Hypothalamus (tissue), 51 donors: ENCODE results near the gene PNCK.

Source experiments
- DNase-seq, 51 donors: peaks; one replicate each; lab custom pipeline; 2025; lab: John Stamatoyannopoulos, UW

Gene PNCK

GRCh38 chrX:153643431-153644351 is 29.9 kb downstream of the PNCK start:
- peak in 9 of 51 donors; percentile 13 to 56 (median 35) for DNase-seq

DNA sequence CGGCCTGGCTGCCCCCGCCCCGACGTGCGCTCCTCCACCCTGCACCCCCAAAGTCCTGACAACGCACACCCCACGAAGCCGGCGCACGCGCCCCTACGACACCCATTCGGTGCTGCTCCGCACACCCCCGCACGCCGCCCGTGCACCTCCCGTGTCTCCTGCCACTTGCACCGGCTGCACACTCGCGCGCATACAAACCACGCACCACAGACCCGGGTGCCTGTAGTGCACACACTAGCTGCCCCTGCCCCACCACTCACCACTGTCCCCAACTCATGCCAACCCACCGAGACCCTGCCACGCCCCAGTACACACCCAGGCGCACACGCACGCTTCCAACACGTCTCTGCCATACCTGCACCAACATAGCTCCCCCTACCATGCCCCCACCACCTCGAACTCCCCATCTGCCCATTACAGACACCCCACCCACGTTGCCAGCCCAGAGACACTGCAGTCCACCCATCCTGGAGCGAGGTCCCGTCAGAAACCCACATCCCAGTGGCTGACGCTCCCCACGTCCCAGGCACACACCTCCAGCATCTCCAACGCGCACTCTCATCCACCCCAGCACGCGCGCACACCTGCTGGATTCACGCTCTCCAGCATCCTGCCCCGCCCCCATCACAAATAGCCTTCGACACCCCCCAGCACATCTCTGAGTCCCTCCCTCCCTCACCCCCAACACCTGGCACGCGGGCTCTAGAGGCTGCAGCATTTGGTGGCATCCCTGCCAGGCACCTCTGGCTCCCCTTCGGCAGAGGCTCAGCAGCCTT is 30.8 kb downstream of the PNCK start:
- peak in 1 of 51 donors; percentile 7 for DNase-seq

DNA sequence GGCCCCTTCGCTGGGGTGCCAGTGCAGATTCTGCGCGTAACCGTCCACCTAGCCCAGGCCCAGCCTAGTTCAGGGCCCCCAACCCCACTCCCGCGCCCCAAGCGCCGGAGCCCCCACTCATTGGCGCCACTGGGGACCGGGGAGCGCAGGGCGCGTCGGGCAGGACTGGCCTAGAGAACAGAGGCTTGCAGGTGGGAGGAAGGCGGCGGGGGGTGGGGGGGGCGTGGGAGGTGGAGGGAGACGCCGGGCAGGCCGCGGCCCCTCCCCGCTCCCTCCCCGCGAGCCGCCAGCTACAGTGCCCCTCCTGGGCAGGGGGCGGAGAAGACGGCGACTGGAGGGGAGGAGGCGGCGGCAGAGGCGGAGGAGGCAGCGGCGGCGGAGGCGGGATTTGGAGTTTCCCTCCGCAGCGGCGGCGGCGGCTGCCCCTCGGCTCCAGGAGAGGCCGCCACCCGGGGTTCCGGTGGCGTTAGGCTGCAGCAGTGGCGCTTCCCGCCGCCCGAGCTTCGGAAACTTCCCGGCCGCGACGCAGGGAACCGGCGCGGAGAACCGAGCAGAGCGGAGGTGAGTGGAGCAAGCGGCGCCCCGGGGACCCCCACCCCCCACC is 31.5 kb downstream of the PNCK start:
- no peak for DNase-seq

- no peak for DNase-seq
Observed at GRCh38 chrX:153641627-153642026, 32.0 kb downstream of the PNCK start.

- no peak for DNase-seq
Observed at GRCh38 chrX:153640736-153641575, 32.7 kb downstream of the PNCK start.

GRCh38 chrX:153640045-153640686 is 33.4 kb downstream of the PNCK start:
- DNase-seq = no peak

GRCh38 chrX:153639177-153640044 is 34.2 kb downstream of the PNCK start:
- no peak for DNase-seq

DNA sequence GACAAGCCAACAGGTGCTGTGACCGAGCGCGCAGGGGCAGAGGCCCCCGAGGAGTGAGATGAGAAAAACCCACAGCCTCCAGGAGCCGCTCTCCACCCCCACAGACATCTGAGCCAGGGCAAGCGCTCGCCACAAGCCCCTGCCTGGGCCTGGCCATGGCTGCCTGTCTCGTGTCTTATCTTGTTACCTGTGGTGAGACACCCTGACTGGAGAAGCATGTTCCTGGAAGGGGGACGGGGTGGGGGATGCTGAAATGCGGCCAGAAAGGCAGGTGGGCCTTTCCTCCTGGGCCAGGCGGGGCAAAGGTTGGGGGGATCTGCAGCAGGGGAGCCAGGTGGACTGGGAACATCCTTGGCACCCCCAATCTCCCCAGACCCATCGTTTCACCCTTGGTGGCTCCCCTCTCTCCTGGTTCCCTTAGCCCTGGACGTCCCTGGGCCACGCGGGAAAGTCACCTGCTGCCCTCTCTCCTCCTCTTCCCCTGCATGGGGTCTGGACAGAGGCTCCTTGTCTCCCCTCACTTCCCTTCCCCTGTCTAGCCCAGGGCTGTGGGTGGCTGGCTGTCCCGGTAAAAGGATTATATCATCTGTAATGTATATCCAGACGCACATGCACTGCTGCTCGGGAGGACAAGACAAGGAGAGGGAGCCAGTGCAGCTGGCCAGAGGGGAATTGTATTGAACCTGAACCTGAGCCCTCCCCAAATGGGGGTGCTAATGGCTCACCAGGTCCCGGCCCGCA is 35.0 kb downstream of the PNCK start:
- no peak for DNase-seq

DNA sequence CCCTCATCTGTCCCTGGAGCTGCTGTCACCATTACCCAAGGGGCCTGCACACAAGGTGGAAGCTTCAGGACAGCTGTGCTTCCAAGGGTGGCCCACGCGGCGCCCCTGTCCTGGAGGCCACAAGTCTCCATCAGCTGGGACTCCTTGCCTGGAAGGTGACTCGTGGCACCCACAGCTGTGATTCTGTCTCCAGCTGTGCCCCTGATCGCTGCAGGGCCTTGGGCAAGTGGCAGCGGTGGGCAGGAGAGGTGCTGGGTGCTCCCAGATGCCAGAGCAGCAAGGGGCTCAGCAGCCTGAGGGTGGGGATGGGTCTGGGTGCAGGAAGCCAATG is 35.6 kb downstream of the PNCK start:
- no peak for DNase-seq

GRCh38 chrX:153637121-153638040 is 36.2 kb downstream of the PNCK start:
- no peak for DNase-seq

DNA sequence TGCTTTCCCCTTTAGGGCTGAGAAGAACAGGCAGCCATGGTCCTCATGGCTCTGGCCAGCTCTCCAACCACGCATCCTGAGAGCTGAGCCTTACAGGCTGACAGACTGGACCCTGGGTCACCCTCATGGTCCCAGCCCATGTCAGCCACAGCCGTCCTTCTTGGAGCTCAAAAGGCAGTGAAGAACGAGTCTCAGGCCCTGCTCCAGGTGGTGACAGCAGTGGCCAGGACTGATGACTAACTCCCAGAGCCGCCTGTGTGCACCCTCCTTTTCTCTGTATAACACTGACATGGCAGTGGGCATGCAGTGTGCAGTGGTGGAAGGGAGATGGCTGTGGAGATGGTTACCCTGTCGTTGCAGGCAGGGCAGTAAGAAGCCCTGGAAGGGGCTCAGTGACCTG is 36.9 kb downstream of the PNCK start:
- DNase-seq = no peak

- no peak for DNase-seq
Observed at GRCh38 chrX:153635788-153636668, 37.6 kb downstream of the PNCK start.

DNA sequence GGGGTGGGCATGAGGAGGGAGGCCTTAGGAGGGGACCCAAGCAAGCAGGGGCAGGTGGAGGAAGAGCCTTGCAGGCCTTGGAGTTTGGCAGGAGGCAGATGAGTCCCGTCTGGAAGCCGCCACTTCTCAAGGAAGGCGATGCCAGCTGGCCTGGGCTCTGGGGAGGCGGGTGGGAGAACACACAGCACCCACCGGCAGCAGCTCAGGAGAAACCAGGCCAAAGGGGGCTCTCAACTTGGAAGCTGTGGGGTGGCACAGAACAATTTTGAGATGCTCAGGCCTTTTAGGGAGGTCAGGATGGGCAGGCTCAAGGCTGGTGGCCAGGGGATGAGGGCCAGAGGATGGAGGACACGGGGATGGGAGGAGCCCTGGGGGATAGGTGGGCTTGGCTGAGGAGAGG is 38.2 kb downstream of the PNCK start:
- DNase-seq = no peak

- DNase-seq = no peak
Observed at GRCh38 chrX:153634832-153635231, 38.8 kb downstream of the PNCK start.

DNA sequence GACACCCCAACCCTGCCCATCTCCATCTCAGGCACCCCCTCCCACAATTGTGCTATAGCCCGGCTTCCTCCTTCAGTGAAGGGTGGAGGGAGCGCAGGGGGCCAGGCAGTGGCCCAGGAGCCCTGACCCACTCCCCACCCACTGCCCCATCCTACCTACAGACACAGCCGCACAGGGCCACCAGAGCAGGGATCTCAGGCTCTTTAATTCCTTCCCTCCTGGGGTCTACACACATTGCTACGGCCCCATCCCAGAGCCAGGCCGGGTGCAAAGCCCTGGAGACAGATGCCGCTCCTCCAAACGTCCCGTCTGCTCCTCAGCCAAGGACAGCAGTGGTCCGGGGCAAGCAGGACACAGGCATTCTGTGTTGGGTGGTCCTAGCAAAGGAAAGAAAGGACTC is 39.4 kb downstream of the PNCK start:
- no peak for DNase-seq

DNA sequence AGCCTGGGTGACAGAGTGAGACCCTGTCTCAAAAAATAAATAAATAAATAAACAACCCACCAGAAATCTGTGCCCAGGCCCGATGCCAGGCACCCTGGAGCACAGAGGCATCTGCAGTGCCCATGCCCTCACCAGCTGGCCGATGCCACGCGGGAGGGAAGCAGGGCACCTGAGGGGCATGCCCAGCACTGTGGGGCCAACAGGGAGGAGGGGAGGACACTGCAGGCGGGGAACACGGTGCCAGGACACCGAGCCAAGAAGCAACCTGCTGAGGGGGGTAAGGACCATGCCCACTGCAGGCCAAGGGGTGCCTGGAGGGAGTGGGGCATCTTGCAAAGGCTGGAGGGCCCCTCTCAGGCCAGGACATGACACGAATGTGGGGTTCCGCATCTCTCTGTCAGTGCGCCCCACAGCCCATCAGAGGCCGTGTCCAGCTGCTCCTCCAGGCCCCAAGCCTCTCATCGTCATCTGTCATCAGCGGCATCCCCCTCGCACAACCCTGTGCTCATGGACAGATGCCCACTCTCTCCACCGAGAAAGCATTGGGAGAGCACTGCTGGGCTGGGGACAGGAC is 39.9 kb downstream of the PNCK start:
- no peak for DNase-seq
